Mesenchymal stem cell (in vitro differentiated cells and primary cell): ENCODE results near the gene PCED1B. TPM values are rescaled to one million over a fixed set of nuclear protein-coding genes. Genes with fewer than 3 reads are reported as not detected.

ENCODE experiments used
- DNase-seq: peaks from one replicate; pipeline ENCODE4 v3.0.0-alpha.2; 2013
- H2AFZ ChIP-seq: one replicate; pipeline ENCODE4 v1.6.1; 2013; ENCODE audit warnings: low read depth, mild to moderate bottlenecking, control low read depth, inconsistent platforms, low read length, moderate library complexity
- H2AK5ac ChIP-seq: 2 replicates; pipeline ENCODE4 v1.6.1; 2013; ENCODE audit warnings: low read length, moderate library complexity, mild to moderate bottlenecking, inconsistent platforms; ENCODE audit not compliant: severe bottlenecking
- H2BK120ac ChIP-seq: one replicate; pipeline ENCODE4 v1.6.1; 2013; ENCODE audit warnings: low read depth, mild to moderate bottlenecking, inconsistent platforms, low read length, moderate library complexity
- H2BK12ac ChIP-seq, 2 experiments: one replicate each; pipeline ENCODE4 v1.6.1; 2013; ENCODE audit warnings: inconsistent platforms in 2 of 2, low read length in 2 of 2, mild to moderate bottlenecking in 2 of 2, moderate library complexity in 2 of 2, control low read depth in 1 of 2
- H2BK15ac ChIP-seq: one replicate; pipeline ENCODE4 v1.6.1; 2013; ENCODE audit warnings: mild to moderate bottlenecking, low read depth, inconsistent platforms; ENCODE audit not compliant: poor library complexity, severe bottlenecking
- H2BK5ac ChIP-seq: 2 replicates; pipeline ENCODE4 v1.6.1; 2013; ENCODE audit warnings: low read depth, mild to moderate bottlenecking, low read length, control low read depth, inconsistent platforms; ENCODE audit not compliant: poor library complexity, severe bottlenecking
- H3K14ac ChIP-seq, 2 experiments: one replicate each; pipeline ENCODE4 v1.6.1; 2013; ENCODE audit warnings: inconsistent platforms in 2 of 2, low read length in 2 of 2, control low read depth in 1 of 2, mild to moderate bottlenecking in 1 of 2, moderate library complexity in 1 of 2
- H3K18ac ChIP-seq, 2 experiments: one replicate each; pipeline ENCODE4 v1.6.1; 2013; ENCODE audit warnings: inconsistent platforms in 2 of 2, low read length in 2 of 2, control low read depth in 1 of 2, low read depth in 1 of 2, mild to moderate bottlenecking in 1 of 2
- H3K23ac ChIP-seq, 2 experiments: one replicate each; pipeline ENCODE4 v1.6.1; 2013; ENCODE audit warnings: inconsistent platforms in 2 of 2, low read length in 2 of 2, mild to moderate bottlenecking in 2 of 2, moderate library complexity in 2 of 2, control low read depth in 1 of 2
- H3K27ac ChIP-seq: 2 replicates; pipeline ENCODE4 v1.5.1; 2013; ENCODE audit warnings: mild to moderate bottlenecking, moderate library complexity, low read length, control low read depth, inconsistent platforms; ENCODE audit not compliant: poor library complexity, severe bottlenecking
- H3K27me3 ChIP-seq, 2 experiments: 2 replicates each; pipeline versions ENCODE4 v1.6.1 to v1.7.0; 2013; ENCODE audit warnings: low read length in 2 of 2, mild to moderate bottlenecking in 2 of 2, moderate library complexity in 2 of 2, control low read depth in 1 of 2, inconsistent platforms in 1 of 2; ENCODE audit not compliant: control insufficient read depth in 1 of 2, insufficient read depth in 1 of 2
- H3K36me3 ChIP-seq, 2 experiments: 2 replicates each; pipeline versions ENCODE4 v1.6.1 to v1.7.0; 2013; ENCODE audit warnings: low read length in 2 of 2, control low read depth in 1 of 2, inconsistent platforms in 1 of 2, low read depth in 1 of 2, mild to moderate bottlenecking in 1 of 2; ENCODE audit not compliant: insufficient read depth in 2 of 2, control insufficient read depth in 1 of 2
- H3K4ac ChIP-seq, 2 experiments: one replicate each; pipeline ENCODE4 v1.6.1; 2013; ENCODE audit warnings: inconsistent platforms in 2 of 2, low read length in 2 of 2, mild to moderate bottlenecking in 2 of 2, moderate library complexity in 2 of 2, control low read depth in 1 of 2, low read depth in 1 of 2
- H3K4me1 ChIP-seq: 2 replicates; pipeline ENCODE4 v1.6.1; 2013; ENCODE audit warnings: low read depth, low read length, control low read depth; ENCODE audit not compliant: control insufficient read depth, insufficient read depth
- H3K4me2 ChIP-seq: 2 replicates; pipeline ENCODE4 v1.6.1; 2013; ENCODE audit warnings: low read length, mild to moderate bottlenecking, inconsistent platforms; ENCODE audit not compliant: poor library complexity, severe bottlenecking
- H3K4me3 ChIP-seq, 2 experiments: 2 replicates each; pipeline versions ENCODE4 v1.5.1 to v1.7.0; 2013; ENCODE audit warnings: low read length in 2 of 2, mild to moderate bottlenecking in 2 of 2, control low read depth in 1 of 2, low read depth in 1 of 2; ENCODE audit not compliant: insufficient read depth in 1 of 2
- H3K79me1 ChIP-seq: replicated peaks from 2 replicates; pipeline ENCODE4 v1.6.1; 2013; ENCODE audit warnings: mild to moderate bottlenecking, control low read depth, low read length, inconsistent platforms; ENCODE audit not compliant: poor library complexity, severe bottlenecking
- H3K9ac ChIP-seq: 2 replicates; pipeline ENCODE4 v1.7.0; 2013; ENCODE audit warnings: mild to moderate bottlenecking, low read length, moderate library complexity
- H3K9me3 ChIP-seq: 2 replicates; pipeline ENCODE4 v1.7.0; 2013; ENCODE audit warnings: mild to moderate bottlenecking, low read length; ENCODE audit not compliant: control insufficient read depth
- H4K8ac ChIP-seq: one replicate; pipeline ENCODE4 v1.6.1; 2013; ENCODE audit warnings: inconsistent platforms, mild to moderate bottlenecking, low read length, moderate library complexity
- H4K91ac ChIP-seq: one replicate; pipeline ENCODE4 v1.6.1; 2013; ENCODE audit warnings: mild to moderate bottlenecking, low read length, inconsistent platforms
- WGBS: methylation state at CpG from one replicate; pipeline ENCODE4 v1.1.7; 2013; ENCODE audit warnings: mixed read lengths; 5-methylcytosine and 5-hydroxymethylcytosine counted together
- polyA plus RNA-seq, 2 experiments: library from polyadenylated mRNA; stranded (reverse); fragments of 200-250 nt; gene quantifications; one replicate each; pipeline ENCODE4 v1.2.3, GENCODE V29; 2013

The PCED1B gene
- 3.0 TPM for polyA plus RNA-seq (2013, experiment 1 of 2)
- 2.4 TPM for polyA plus RNA-seq (2013, experiment 2 of 2)

- Histone ChIP-seq H3K18ac (peak within 1 kb of the TSS; percentile 34 to 93), H3K23ac (peak within 1 kb of the TSS in 1 of 2 experiments; percentile 89), H3K14ac (peak within 1 kb of the TSS in 1 of 2 experiments; percentile 68), H2BK5ac (peak within 1 kb of the TSS; percentile 39), H4K91ac (peak within 1 kb of the TSS; percentile 64), H3K79me1 (peaks cover 5% of the 10 kb centered on the region), H3K4me2 (peak within 1 kb of the TSS; percentile 56), H3K27ac (peak within 1 kb of the TSS; percentile 96), H2BK15ac (peak within 1 kb of the TSS; percentile 93), H3K9me3 (no peaks in the 10 kb centered on the region), H3K27me3 (peaks cover 0 to 38% of the 10 kb centered on the region in 2 experiments), H2AFZ (peak within 1 kb of the TSS; percentile 87), H3K9ac (peak within 1 kb of the TSS; percentile 73), H2BK12ac (peak within 1 kb of the TSS; percentile 18 to 97), H3K4ac (peak within 1 kb of the TSS; percentile 58 to 93), H3K36me3 (peaks cover 0 to 3% of the 10 kb centered on the region in 2 experiments), H2BK120ac (peak within 1 kb of the TSS; percentile 66), H3K4me1 (peaks cover 13% of the 10 kb centered on the region), H2AK5ac (peak within 1 kb of the TSS; percentile 51), H4K8ac (peak within 1 kb of the TSS; percentile 46), H3K4me3 (peak within 1 kb of the TSS; percentile 83)
- DNase-seq: peak; percentile 73
- WGBS: 0% methylated on average over 24 of the region's 58 CpGs
Measured at GRCh38 chr12:47079468-47079980, at the start of gene PCED1B, which contains the start of gene AMIGO2. Gene PCED1B, plus strand, starts transcription at chr12:47079621. Its CDS starts 155,443 bp downstream, at chr12:47235064. Gene AMIGO2, minus strand, starts transcription at chr12:47079959. Its CDS starts 957 bp downstream, at chr12:47079002.

- H3K23ac ChIP-seq: no peak overlapping the region
- no peak overlapping the region for H2BK15ac ChIP-seq
- no peak overlapping the region for H3K27ac ChIP-seq
- no peak overlapping the region for H2AFZ ChIP-seq
- H2BK5ac ChIP-seq: no peak overlapping the region
- no peak overlapping the region for H4K8ac ChIP-seq
- H3K27me3 ChIP-seq: peaks cover 0 to 8% of the 10 kb centered on the region in 2 experiments
- no peaks in the 10 kb centered on the region for H3K36me3 ChIP-seq
- no peak overlapping the region for H2BK12ac ChIP-seq
- no peaks in the 10 kb centered on the region for H3K79me1 ChIP-seq
- WGBS: 100% methylated on average over 1 of the region's 2 CpGs
- H3K4me1 ChIP-seq: peaks cover 5% of the 10 kb centered on the region
- no peak overlapping the region for H3K9ac ChIP-seq
- H3K18ac ChIP-seq: no peak overlapping the region
- H4K91ac ChIP-seq: no peak overlapping the region
- H2BK120ac ChIP-seq: no peak overlapping the region
- no peak overlapping the region for H2AK5ac ChIP-seq
- H3K4me3 ChIP-seq: no peak overlapping the region
- no peaks in the 10 kb centered on the region for H3K9me3 ChIP-seq
- H3K4me2 ChIP-seq: no peak overlapping the region
- H3K4ac ChIP-seq: no peak overlapping the region
- H3K14ac ChIP-seq: no peak overlapping the region
- DNase-seq: no peak
Measured at GRCh38 chr12:47029903-47030302, 49.5 kb upstream of the PCED1B start.

GRCh38 chr12:47032644-47033043 is 46.8 kb upstream of the PCED1B start:
- no CpG with 5 or more reads among the region's 1 CpG for WGBS
- no peak overlapping the region for H3K27ac ChIP-seq
- H3K4me1 ChIP-seq: peaks cover 5% of the 10 kb centered on the region
- no peak overlapping the region for H3K14ac ChIP-seq
- H3K4me3 ChIP-seq: no peak overlapping the region
- H3K18ac ChIP-seq: no peak overlapping the region
- H3K36me3 ChIP-seq: no peaks in the 10 kb centered on the region
- no peak overlapping the region for H2AFZ ChIP-seq
- no peak overlapping the region for H4K91ac ChIP-seq
- H2BK5ac ChIP-seq: no peak overlapping the region
- H2BK120ac ChIP-seq: no peak overlapping the region
- no peak overlapping the region for H2AK5ac ChIP-seq
- H3K79me1 ChIP-seq: peaks cover 3% of the 10 kb centered on the region
- no peak overlapping the region for H4K8ac ChIP-seq
- H3K27me3 ChIP-seq: no peaks in the 10 kb centered on the region
- no peak overlapping the region for H3K4ac ChIP-seq
- H2BK15ac ChIP-seq: no peak overlapping the region
- H2BK12ac ChIP-seq: no peak overlapping the region
- H3K9ac ChIP-seq: no peak overlapping the region
- DNase-seq: peak; percentile 72
- no peaks in the 10 kb centered on the region for H3K9me3 ChIP-seq
- H3K23ac ChIP-seq: no peak overlapping the region
- no peak overlapping the region for H3K4me2 ChIP-seq

GRCh38 chr12:47033081-47033480 is 46.3 kb upstream of the PCED1B start:
- no peak overlapping the region for H2BK15ac ChIP-seq
- no peak overlapping the region for H3K14ac ChIP-seq
- H3K79me1 ChIP-seq: peaks cover 3% of the 10 kb centered on the region
- H3K27me3 ChIP-seq: no peaks in the 10 kb centered on the region
- no peak overlapping the region for H2AFZ ChIP-seq
- no peak overlapping the region for H3K4ac ChIP-seq
- H3K27ac ChIP-seq: no peak overlapping the region
- no peaks in the 10 kb centered on the region for H3K36me3 ChIP-seq
- H3K9me3 ChIP-seq: no peaks in the 10 kb centered on the region
- no peak overlapping the region for H4K91ac ChIP-seq
- no peak overlapping the region for H3K23ac ChIP-seq
- no peak for DNase-seq
- H2AK5ac ChIP-seq: no peak overlapping the region
- H2BK120ac ChIP-seq: no peak overlapping the region
- H3K4me2 ChIP-seq: no peak overlapping the region
- no peak overlapping the region for H4K8ac ChIP-seq
- H2BK12ac ChIP-seq: no peak overlapping the region
- H3K9ac ChIP-seq: no peak overlapping the region
- H2BK5ac ChIP-seq: no peak overlapping the region
- WGBS: 69% methylated on average over 4 of the region's 5 CpGs
- no peak overlapping the region for H3K18ac ChIP-seq
- peaks cover 5% of the 10 kb centered on the region for H3K4me1 ChIP-seq
- H3K4me3 ChIP-seq: no peak overlapping the region
